SU-DHL-6 (cell line): ENCODE data around the gene ST6GALNAC3.
"Not testable (repeated sequence)": the region's sequence is repeated elsewhere in the genome, so short reads cannot be mapped to it uniquely, and the experiment has no call there.

Source experiments
- H2AFZ ChIP-seq: fragments of 200-600 bp; sonication (generic); 2 replicates; pipeline ENCODE4 v1.6.1; 2014; ENCODE audit warnings: low read depth, mild to moderate bottlenecking, moderate library complexity, mixed read lengths, antibody characterized with exemption, low read length; ENCODE audit not compliant: severe bottlenecking
- H3F3A ChIP-seq: fragments of 200-600 bp; shearing (Covaris generic); 2 replicates; pipeline ENCODE4 v1.6.0; 2016; ENCODE audit warnings: antibody characterized with exemption, mild to moderate bottlenecking; ENCODE audit not compliant: insufficient read depth
- H3K27ac ChIP-seq: fragments of 200-600 bp; sonication (generic); 2 replicates; pipeline ENCODE4 v1.5.1; 2016; ENCODE audit warnings: low read depth, mild to moderate bottlenecking, low read length, moderate library complexity, mixed read lengths
- H3K27me3 ChIP-seq: fragments of 200-600 bp; sonication (generic), shearing (Covaris generic); 2 replicates; pipeline ENCODE4 v1.6.0; 2014; ENCODE audit warnings: mild to moderate bottlenecking, low read length
- H3K36me3 ChIP-seq: fragments of 200-600 bp; sonication (generic); 2 replicates; pipeline ENCODE4 v1.6.1; 2014; ENCODE audit warnings: mild to moderate bottlenecking, low read length, mixed read lengths
- H3K4me2 ChIP-seq: fragments of 300-600, 200-600 bp; shearing (Covaris generic), sonication (generic); 2 replicates; pipeline ENCODE4 v1.6.0; 2014; ENCODE audit warnings: low read length, low read depth, mild to moderate bottlenecking; ENCODE audit not compliant: poor library complexity, severe bottlenecking
- H3K4me3 ChIP-seq: fragments of 200-600 bp; sonication (generic); 2 replicates; pipeline ENCODE4 v1.5.1; 2014; ENCODE audit warnings: antibody characterized with exemption, low read length, mild to moderate bottlenecking, mixed read lengths; ENCODE audit not compliant: insufficient read depth, poor library complexity, severe bottlenecking
- H3K79me2 ChIP-seq: fragments of 200-600 bp; sonication (generic); 2 replicates; pipeline ENCODE4 v1.6.1; 2014; ENCODE audit warnings: mild to moderate bottlenecking, low read length, moderate library complexity; ENCODE audit not compliant: insufficient read depth
- H3K9ac ChIP-seq: fragments of 200-600 bp; sonication (generic); 2 replicates; pipeline ENCODE4 v1.7.0; 2014; ENCODE audit warnings: mild to moderate bottlenecking, low read length
- H3K9me2 ChIP-seq: fragments of 200-600 bp; sonication (generic); replicated peaks from 2 replicates; pipeline ENCODE4 v1.6.1; 2014; ENCODE audit warnings: low read length; ENCODE audit not compliant: insufficient read depth
- H3K9me3 ChIP-seq: fragments of 200-600 bp; sonication (generic); 2 replicates; pipeline ENCODE4 v1.6.1; 2014; ENCODE audit warnings: low read length, mixed read lengths; ENCODE audit not compliant: insufficient read depth
- H4K20me1 ChIP-seq: fragments of 200-600 bp; sonication (generic); 2 replicates; pipeline ENCODE4 v1.6.1; 2014; ENCODE audit warnings: low read depth, mild to moderate bottlenecking, antibody characterized with exemption, low read length, moderate library complexity, mixed read lengths
- EZH2phosphoT487 ChIP-seq: fragments of 200-600 bp; sonication (generic), shearing (Covaris generic); conservative IDR thresholded peaks from 2 replicates; pipeline ENCODE4 v1.6.1; 2018; ENCODE audit warnings: mild to moderate bottlenecking, antibody characterized with exemption, low read length, moderate library complexity, mixed read lengths
- TF ChIP-seq, protein P1 (sequence below): fragments of 200-600 bp; sonication (generic); IDR thresholded peaks from one replicate; pipeline ENCODE4 v1.5.1; 2017; ENCODE audit warnings: antibody characterized with exemption, mild to moderate bottlenecking, low read length, moderate library complexity; ENCODE audit not compliant: insufficient read depth, poor library complexity, severe bottlenecking

Gene ST6GALNAC3

DNA sequence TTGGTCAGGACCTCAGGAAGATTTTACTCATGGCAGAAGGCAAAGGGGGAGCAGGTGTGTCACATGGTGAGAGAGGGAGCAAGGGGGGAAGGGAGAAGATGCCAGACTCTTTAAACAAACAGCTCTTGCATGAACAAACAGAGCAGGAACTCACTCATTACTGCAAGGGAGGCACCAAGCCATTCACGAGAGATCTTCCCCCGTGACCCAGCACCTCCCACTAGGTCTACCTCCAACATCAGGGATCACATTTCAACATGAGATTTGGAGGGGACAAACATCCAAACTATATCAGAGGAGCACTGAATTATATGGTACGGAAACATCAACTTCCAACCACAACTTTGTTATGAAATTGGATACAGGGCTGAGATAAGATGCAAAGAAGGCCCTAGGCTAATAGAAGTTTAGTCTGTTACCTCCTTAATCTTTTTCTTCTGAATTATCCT lies 164.9 kb downstream of the ST6GALNAC3 start:
- no peak overlapping the region for H3K9ac ChIP-seq
- no peak overlapping the region for H3K4me3 ChIP-seq
- H3K36me3 ChIP-seq, result no peaks in the 10 kb centered on the region
- no peak for TF ChIP-seq EZH2phosphoT487
- TF ChIP-seq, protein P1, sequence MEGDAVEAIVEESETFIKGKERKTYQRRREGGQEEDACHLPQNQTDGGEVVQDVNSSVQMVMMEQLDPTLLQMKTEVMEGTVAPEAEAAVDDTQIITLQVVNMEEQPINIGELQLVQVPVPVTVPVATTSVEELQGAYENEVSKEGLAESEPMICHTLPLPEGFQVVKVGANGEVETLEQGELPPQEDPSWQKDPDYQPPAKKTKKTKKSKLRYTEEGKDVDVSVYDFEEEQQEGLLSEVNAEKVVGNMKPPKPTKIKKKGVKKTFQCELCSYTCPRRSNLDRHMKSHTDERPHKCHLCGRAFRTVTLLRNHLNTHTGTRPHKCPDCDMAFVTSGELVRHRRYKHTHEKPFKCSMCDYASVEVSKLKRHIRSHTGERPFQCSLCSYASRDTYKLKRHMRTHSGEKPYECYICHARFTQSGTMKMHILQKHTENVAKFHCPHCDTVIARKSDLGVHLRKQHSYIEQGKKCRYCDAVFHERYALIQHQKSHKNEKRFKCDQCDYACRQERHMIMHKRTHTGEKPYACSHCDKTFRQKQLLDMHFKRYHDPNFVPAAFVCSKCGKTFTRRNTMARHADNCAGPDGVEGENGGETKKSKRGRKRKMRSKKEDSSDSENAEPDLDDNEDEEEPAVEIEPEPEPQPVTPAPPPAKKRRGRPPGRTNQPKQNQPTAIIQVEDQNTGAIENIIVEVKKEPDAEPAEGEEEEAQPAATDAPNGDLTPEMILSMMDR, result no peak
- no peak overlapping the region for H3K4me2 ChIP-seq
- 0 out of 2 replicates have a peak, but pooled peaks cover 4% of the 10 kb centered on the region for H3K9me2 ChIP-seq
- no peaks in the 10 kb centered on the region for H3K9me3 ChIP-seq
- no peak overlapping the region for H2AFZ ChIP-seq
- H4K20me1 ChIP-seq, result no peaks in the 10 kb centered on the region
- no peaks in the 10 kb centered on the region for H3F3A ChIP-seq
- H3K27ac ChIP-seq, result no peak overlapping the region
- H3K27me3 ChIP-seq, result no peaks in the 10 kb centered on the region
- H3K79me2 ChIP-seq, result no peaks in the 10 kb centered on the region

DNA sequence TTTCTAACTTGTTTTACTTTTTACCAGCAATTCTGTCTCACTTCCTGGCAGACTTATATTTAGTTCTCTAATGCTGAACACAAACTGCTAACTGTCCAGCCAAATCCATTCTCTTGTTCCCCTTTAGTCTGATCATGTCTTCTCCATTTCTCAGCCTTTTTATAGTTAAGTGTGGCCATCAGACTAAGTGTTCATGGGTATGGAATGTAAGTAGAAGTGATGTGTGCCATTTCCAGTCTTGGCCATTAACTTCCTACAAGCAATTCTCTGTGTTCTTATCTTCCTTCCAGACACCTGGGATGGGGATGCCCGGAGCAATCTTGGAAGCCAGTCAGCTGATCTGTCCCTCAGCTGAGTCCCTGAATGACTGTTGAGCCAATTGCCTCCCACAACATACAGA lies 165.8 kb downstream of the ST6GALNAC3 start:
- H3K4me2 ChIP-seq, result no peak overlapping the region
- H3K4me3 ChIP-seq, result no peak overlapping the region
- no peaks in the 10 kb centered on the region for H3F3A ChIP-seq
- no peaks in the 10 kb centered on the region for H3K9me3 ChIP-seq
- H3K27ac ChIP-seq, result no peak overlapping the region
- no peaks in the 10 kb centered on the region for H4K20me1 ChIP-seq
- H3K36me3 ChIP-seq, result no peaks in the 10 kb centered on the region
- no peak overlapping the region for H2AFZ ChIP-seq
- no peaks in the 10 kb centered on the region for H3K27me3 ChIP-seq
- TF ChIP-seq EZH2phosphoT487, result no peak
- TF ChIP-seq, protein P1, result no peak
- H3K9me2 ChIP-seq, result no peaks in the 10 kb centered on the region
- H3K9ac ChIP-seq, result no peak overlapping the region
- no peaks in the 10 kb centered on the region for H3K79me2 ChIP-seq

DNA sequence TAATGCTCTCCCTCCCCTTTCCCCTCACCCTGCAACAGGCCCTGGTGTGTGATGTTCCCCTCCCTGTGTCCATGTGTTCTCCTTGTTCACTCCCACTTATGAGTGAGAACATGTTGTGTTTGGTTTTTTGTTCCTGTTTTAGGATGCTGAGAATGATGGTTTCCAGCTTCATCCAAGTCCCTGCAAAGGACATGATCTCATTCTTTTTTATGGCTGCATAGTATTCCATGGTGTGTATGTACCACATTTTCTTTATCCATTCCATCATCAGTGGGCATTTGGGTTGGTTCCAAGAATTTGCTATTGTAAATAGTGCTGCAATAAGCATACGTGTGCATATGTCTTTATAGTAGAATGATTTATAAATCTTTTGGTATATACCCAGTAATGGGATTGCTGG lies 168.0 kb downstream of the ST6GALNAC3 start:
- not testable (repeated sequence) for H4K20me1 ChIP-seq, H3K9me3 ChIP-seq, H2AFZ ChIP-seq, H3K36me3 ChIP-seq, H3K9ac ChIP-seq, H3K27ac ChIP-seq, H3K4me2 ChIP-seq, H3K9me2 ChIP-seq, H3K27me3 ChIP-seq, H3K79me2 ChIP-seq, H3K4me3 ChIP-seq, H3F3A ChIP-seq

DNA sequence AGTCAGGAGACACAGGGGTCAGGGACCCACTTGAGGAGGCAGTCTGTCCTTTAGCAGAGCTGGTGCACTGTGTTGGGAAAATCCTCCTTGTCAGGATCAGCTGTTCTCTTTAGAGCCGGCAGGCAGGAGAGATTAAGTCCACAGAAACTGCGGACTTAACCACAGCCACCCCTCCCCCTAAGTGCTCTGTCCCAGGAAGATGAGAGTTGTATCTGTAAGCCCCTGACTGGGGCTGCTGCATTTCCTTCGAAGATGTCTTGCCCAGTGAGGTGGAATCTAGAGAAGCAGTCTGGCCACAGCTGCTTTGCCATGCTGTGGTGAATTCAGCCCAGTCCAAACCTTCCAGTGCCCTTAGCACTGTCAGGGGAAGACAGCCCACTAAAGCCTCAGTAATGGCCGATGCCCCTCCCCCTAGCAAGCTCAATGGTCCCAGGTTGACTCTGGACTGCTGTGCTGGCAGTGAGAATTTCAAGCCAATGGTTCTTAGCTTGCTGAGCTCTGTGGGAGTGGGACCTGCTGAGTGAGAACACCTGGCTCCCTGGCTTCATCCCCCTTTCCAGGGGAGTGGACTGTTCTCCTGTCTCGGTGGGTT lies 172.8 kb downstream of the ST6GALNAC3 start:
- H3K27me3 ChIP-seq, result no peaks in the 10 kb centered on the region
- H4K20me1 ChIP-seq, result no peaks in the 10 kb centered on the region
- no peaks in the 10 kb centered on the region for H3K9me3 ChIP-seq
- H3K36me3 ChIP-seq, result no peaks in the 10 kb centered on the region
- no peak overlapping the region for H3K9ac ChIP-seq
- H3K4me3 ChIP-seq, result no peak overlapping the region
- H3F3A ChIP-seq, result no peaks in the 10 kb centered on the region
- no peaks in the 10 kb centered on the region for H3K79me2 ChIP-seq
- H3K27ac ChIP-seq, result no peak overlapping the region
- H2AFZ ChIP-seq, result no peak overlapping the region
- TF ChIP-seq, protein P1, result no peak
- no peak for TF ChIP-seq EZH2phosphoT487
- no peak overlapping the region for H3K4me2 ChIP-seq
- no peaks in the 10 kb centered on the region for H3K9me2 ChIP-seq
